ENCODE data around the gene GPR61. TPM values are rescaled to one million over a fixed set of nuclear protein-coding genes. Genes with fewer than 3 reads are reported as not detected.

Gene GPR61
- total and polyA plus RNA-seq, 2 of the 4 experiments (the other 2 are of a cell fraction): not detected

DNA sequence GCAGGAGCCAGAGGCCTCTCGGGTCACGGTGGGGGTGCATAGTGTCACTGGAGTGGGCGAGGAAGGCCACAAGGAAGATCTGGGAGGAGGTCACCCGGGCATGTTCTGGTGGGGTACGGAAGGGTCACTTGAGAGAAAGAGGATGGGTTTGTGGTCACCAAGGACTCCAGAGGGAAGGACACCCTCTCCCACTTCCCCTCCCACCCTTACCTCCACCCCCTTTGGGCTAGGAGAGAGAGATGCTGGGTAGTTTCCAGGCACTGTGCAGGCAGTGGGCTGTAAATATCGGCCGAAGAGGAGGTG, 30.8 kb upstream of the GPR61 start:
- no peak overlapping the region for H2BK15ac ChIP-seq (ENCODE audit: low read depth, low read length)
- DNase-seq (no peak), ATAC-seq (ENCODE audit: low read depth) (no peak)
- peak overlapping the region; percentile 59 for H2AFZ ChIP-seq (replicated peaks; ENCODE audit: low read length, poor library complexity)
- H3K79me1 ChIP-seq (ENCODE audit: low read depth in 1 of 2, low read length in 2 of 2): no peaks in the 10 kb centered on the region
- H3K14ac ChIP-seq (replicated peaks; ENCODE audit: low read depth, low read length): no peak overlapping the region
- in situ Hi-C loops (cut with MboI; ENCODE audit: low sequenced_read_pairs): no loop called here
- no peak overlapping the region for H2BK120ac ChIP-seq (ENCODE audit: low read depth, low read length)
- H4K20me1 ChIP-seq (ENCODE audit: insufficient read depth, low read length): no peaks in the 10 kb centered on the region; the same call in 1 of the 2 replicates
- no peak overlapping the region for H4K91ac ChIP-seq (ENCODE audit: insufficient read depth, low read depth, low read length)
- H3K9me3 ChIP-seq (ENCODE audit: control insufficient read depth, insufficient read depth, low read length): no peaks in the 10 kb centered on the region
- dilution Hi-C loops (cut with HindIII; ENCODE audit: low sequenced_read_pairs, unreplicated experiment): no loop called here
- no TSS peak for BruUV-seq (replicated peaks)
- no peak overlapping the region for H2BK5ac ChIP-seq (ENCODE audit: low read depth, low read length, poor library complexity, severe bottlenecking)
- H3K4me2 ChIP-seq (ENCODE audit: low read depth, low read length): peak overlapping the region; percentile 80
- H3K9ac ChIP-seq (ENCODE audit: low read depth, low read length): no peak overlapping the region
- H3K36me3 ChIP-seq (ENCODE audit: control insufficient read depth, insufficient read depth, low read length): peaks cover 2% of the 10 kb centered on the region; the same call in 1 of the 2 replicates
- H3K27ac ChIP-seq (ENCODE audit: insufficient read depth, low read length): no peak overlapping the region
- no peak overlapping the region for H4K8ac ChIP-seq (ENCODE audit: low read depth in 2 of 2, low read length in 2 of 2)
- TF ChIP-seq SMC3 (IDR thresholded peaks at IDR 0.05; ENCODE audit: low read depth, low read length) (no peak), MXI1 (IDR thresholded peaks at IDR 0.05; ENCODE audit: borderline replicate concordance, low read depth, low read length) (no peak), CHD1 (IDR thresholded peaks at IDR 0.05; ENCODE audit: low read depth, low read length) (no peak), POLR2A (IDR thresholded peaks at IDR 0.05; ENCODE audit: low read depth, low read length) (no peak), NFE2L2 (IDR thresholded peaks at IDR 0.05; ENCODE audit: low read depth, low read length) (no peak), BHLHE40 (IDR thresholded peaks at IDR 0.05; ENCODE audit: low read depth, low read length) (no peak), RCOR1 (IDR thresholded peaks at IDR 0.05; ENCODE audit: insufficient replicate concordance, low read length) (no peak), RAD21 (IDR thresholded peaks at IDR 0.05; ENCODE audit: low read length) (no peak), RFX5 (IDR thresholded peaks at IDR 0.05; ENCODE audit: low read depth, low read length) (no peak), MAZ (IDR thresholded peaks at IDR 0.05; ENCODE audit: borderline replicate concordance, low read depth, low read length) (no peak), FOS (IDR thresholded peaks at IDR 0.05; ENCODE audit: low read depth, low read length) (no peak), MAFK (IDR thresholded peaks at IDR 0.05; ENCODE audit: low read depth, low read length) (no peak), CEBPB (IDR thresholded peaks at IDR 0.05; ENCODE audit: low read depth, low read length) (no peak)
- TF ChIP-seq, protein P1, sequence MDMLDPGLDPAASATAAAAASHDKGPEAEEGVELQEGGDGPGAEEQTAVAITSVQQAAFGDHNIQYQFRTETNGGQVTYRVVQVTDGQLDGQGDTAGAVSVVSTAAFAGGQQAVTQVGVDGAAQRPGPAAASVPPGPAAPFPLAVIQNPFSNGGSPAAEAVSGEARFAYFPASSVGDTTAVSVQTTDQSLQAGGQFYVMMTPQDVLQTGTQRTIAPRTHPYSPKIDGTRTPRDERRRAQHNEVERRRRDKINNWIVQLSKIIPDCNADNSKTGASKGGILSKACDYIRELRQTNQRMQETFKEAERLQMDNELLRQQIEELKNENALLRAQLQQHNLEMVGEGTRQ (IDR thresholded peaks at IDR 0.05; ENCODE audit: low read depth, low read length): no peak
- TF ChIP-seq, protein P2, sequence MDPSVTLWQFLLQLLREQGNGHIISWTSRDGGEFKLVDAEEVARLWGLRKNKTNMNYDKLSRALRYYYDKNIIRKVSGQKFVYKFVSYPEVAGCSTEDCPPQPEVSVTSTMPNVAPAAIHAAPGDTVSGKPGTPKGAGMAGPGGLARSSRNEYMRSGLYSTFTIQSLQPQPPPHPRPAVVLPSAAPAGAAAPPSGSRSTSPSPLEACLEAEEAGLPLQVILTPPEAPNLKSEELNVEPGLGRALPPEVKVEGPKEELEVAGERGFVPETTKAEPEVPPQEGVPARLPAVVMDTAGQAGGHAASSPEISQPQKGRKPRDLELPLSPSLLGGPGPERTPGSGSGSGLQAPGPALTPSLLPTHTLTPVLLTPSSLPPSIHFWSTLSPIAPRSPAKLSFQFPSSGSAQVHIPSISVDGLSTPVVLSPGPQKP (IDR thresholded peaks at IDR 0.05; ENCODE audit: borderline replicate concordance, low read depth, low read length): no peak
- TF ChIP-seq, protein P3, sequence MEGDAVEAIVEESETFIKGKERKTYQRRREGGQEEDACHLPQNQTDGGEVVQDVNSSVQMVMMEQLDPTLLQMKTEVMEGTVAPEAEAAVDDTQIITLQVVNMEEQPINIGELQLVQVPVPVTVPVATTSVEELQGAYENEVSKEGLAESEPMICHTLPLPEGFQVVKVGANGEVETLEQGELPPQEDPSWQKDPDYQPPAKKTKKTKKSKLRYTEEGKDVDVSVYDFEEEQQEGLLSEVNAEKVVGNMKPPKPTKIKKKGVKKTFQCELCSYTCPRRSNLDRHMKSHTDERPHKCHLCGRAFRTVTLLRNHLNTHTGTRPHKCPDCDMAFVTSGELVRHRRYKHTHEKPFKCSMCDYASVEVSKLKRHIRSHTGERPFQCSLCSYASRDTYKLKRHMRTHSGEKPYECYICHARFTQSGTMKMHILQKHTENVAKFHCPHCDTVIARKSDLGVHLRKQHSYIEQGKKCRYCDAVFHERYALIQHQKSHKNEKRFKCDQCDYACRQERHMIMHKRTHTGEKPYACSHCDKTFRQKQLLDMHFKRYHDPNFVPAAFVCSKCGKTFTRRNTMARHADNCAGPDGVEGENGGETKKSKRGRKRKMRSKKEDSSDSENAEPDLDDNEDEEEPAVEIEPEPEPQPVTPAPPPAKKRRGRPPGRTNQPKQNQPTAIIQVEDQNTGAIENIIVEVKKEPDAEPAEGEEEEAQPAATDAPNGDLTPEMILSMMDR (conservative IDR thresholded peaks at IDR 0.05; ENCODE audit: low read depth, low read length): no peak
- H3K4ac ChIP-seq (ENCODE audit: low read depth, low read length): no peak overlapping the region
- H2AK5ac ChIP-seq (ENCODE audit: low read depth, low read length): no peak overlapping the region
- WGBS, 2 experiments (ENCODE audit: extremely low coverage in 2 of 2, insufficient read length in 1 of 2): 100% methylated on average over 2 of the region's 7 CpGs; no CpG with 5 or more reads in 1 of the 2 experiments
- ChIA-PET POLR2A (ENCODE audit: unreplicated experiment) (no interaction called here), CTCF (interaction anchor here (4.0 kb wide), 1 partner anchor 23 kb away, joined by 13 read pairs; no protein-coding TSS in a partner anchor)
- H3K4me3 ChIP-seq (ENCODE audit: insufficient read depth, low read depth, low read length): peak overlapping the region; percentile 81; the same call in 1 of the 2 replicates
- no peak overlapping the region for H4K5ac ChIP-seq (ENCODE audit: low read depth, low read length)
- H3K18ac ChIP-seq (ENCODE audit: low read depth, low read length): no peak overlapping the region
- H3K4me1 ChIP-seq (ENCODE audit: control insufficient read depth, insufficient read depth, low read length): peaks cover 5% of the 10 kb centered on the region
- H2AK9ac ChIP-seq (replicated peaks; ENCODE audit: low read depth, low read length, poor library complexity): peak overlapping the region; percentile 84
- intact Hi-C loops (cut with micrococcal nuclease): no loop called here
- no peak overlapping the region for H3K56ac ChIP-seq (ENCODE audit: extremely low read depth, insufficient read depth, low read length)
- peaks cover 9% of the 10 kb centered on the region for H3K27me3 ChIP-seq (ENCODE audit: control insufficient read depth, insufficient read depth, low read length)
- H2BK20ac ChIP-seq (ENCODE audit: low read depth, low read length): no peak overlapping the region
- H3K9me1 ChIP-seq (ENCODE audit: insufficient read depth, low read length): peaks cover 5% of the 10 kb centered on the region; the same call in 1 of the 2 replicates
- no peak overlapping the region for H3K23ac ChIP-seq (ENCODE audit: low read depth, low read length)
